ENCODE results near the gene PSD4.

PSD4 gene

GRCh38 chr2:113173542-113174375, at the start of gene PSD4:
Gene PSD4, plus strand, starts transcription at chr2:113173971. Its CDS starts 8,486 bp downstream, at chr2:113182457.
- Histone ChIP-seq H3K27ac (peak within 1 kb of the TSS in 20 of 21 experiments; percentile 17 to 95 (median 80)), H3K4me3 (peak within 1 kb of the TSS; percentile 27 to 48 (median 36))

- Histone ChIP-seq H3K27ac (peak overlapping the region in 9 of 21 experiments; percentile 11 to 54 (median 20)), H3K4me3 (no peak overlapping the region)
These were observed 49.4 kb upstream of the PSD4 start for GRCh38 chr2:113124181-113124961.

GRCh38 chr2:113124984-113125855, 48.6 kb upstream of the PSD4 start:
- Histone ChIP-seq H3K4me3 (no peak overlapping the region), H3K27ac (peak overlapping the region in 5 of 21 experiments; percentile 15 to 47 (median 23))

GRCh38 chr2:113126845-113127645, 46.7 kb upstream of the PSD4 start, which contains the start of gene IL1RN:
Gene IL1RN, plus strand, starts transcription at chr2:113127598. Its CDS starts 27 bp downstream, at chr2:113127625.
- H3K27ac ChIP-seq: peak within 1 kb of the TSS in 8 of 21 experiments; percentile 1 to 50 (median 20)
- peak within 1 kb of the TSS in 3 of 7 experiments; percentile 9 to 13 (median 11) for H3K4me3 ChIP-seq

- Histone ChIP-seq H3K4me3 (peak overlapping the region in 3 of 7 experiments; percentile 9 to 13 (median 11)), H3K27ac (peak overlapping the region in 6 of 21 experiments; percentile 1 to 50 (median 16))
These were observed 45.9 kb upstream of the PSD4 start for GRCh38 chr2:113127646-113128570.

GRCh38 chr2:113129519-113130078, 44.2 kb upstream of the PSD4 start:
- H3K27ac ChIP-seq: no peak overlapping the region
- H3K4me3 ChIP-seq: no peak overlapping the region

GRCh38 chr2:113131352-113132185, 42.2 kb upstream of the PSD4 start:
- Histone ChIP-seq H3K27ac (no peak overlapping the region), H3K4me3 (no peak overlapping the region)

- no peak overlapping the region for H3K27ac ChIP-seq
- H3K4me3 ChIP-seq: no peak overlapping the region
These were observed 41.3 kb upstream of the PSD4 start for GRCh38 chr2:113132414-113133021.

GRCh38 chr2:113133704-113134598, 39.8 kb upstream of the PSD4 start:
- Histone ChIP-seq H3K27ac (peak overlapping the region in 1 of 21 experiments; percentile 1), H3K4me3 (no peak overlapping the region)

GRCh38 chr2:113134717-113135116, 39.1 kb upstream of the PSD4 start:
- Histone ChIP-seq H3K27ac (no peak overlapping the region), H3K4me3 (no peak overlapping the region)

GRCh38 chr2:113135317-113135716, 38.5 kb upstream of the PSD4 start:
- Histone ChIP-seq H3K4me3 (no peak overlapping the region), H3K27ac (no peak overlapping the region)

GRCh38 chr2:113136828-113137775, 36.7 kb upstream of the PSD4 start:
- H3K4me3 ChIP-seq: no peak overlapping the region
- no peak overlapping the region for H3K27ac ChIP-seq

- peak overlapping the region in 2 of 21 experiments; percentile 0 to 21 for H3K27ac ChIP-seq
These were observed 35.9 kb upstream of the PSD4 start for GRCh38 chr2:113137827-113138226.

More at GRCh38 chr2:113137827-113138226, 35.9 kb upstream of the PSD4 start:
- no peak overlapping the region for H3K4me3 ChIP-seq
